GM12801 (cell line): ENCODE measurements around the gene WARS2.

ENCODE experiments used
- TF ChIP-seq, protein P1 (sequence below): IDR thresholded peaks from one replicate; pipeline ENCODE4 v1.5.1; 2011; ENCODE audit warnings: control low read depth; ENCODE audit not compliant: insufficient read length; ENCODE audit errors: extremely low read depth

Gene WARS2

DNA sequence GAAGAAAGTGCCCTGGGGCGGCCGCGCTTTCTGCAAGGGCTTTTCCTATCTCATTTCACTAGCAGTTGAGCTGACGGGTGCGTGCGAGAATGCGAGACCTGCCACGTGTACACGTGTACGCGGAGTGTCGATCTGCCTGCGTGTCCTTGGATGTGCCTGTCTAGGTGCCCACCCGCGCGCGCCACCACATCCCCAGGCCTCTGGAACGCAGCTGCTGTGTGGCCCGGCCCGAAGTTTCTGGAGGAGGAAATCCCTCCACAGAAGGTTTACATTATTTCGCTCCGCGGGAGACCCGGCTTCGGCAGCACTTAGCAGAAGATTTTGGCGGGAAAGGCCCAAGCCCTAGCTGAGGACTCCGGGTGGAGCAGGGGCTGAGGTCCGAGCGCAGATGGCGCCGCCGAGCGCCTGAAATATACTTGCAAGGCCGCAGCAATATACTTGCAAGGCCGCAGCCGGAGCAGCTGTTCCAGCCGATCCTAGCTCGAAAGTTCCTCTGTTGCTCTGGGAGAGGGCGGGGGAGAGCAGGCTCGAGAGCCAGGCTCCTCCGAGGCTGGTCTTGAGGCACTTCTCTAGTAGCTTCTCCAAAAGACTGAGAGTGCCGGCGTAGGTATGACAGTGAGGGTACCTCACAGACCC, 156.2 kb downstream of the WARS2 start:
- TF ChIP-seq, protein P1, sequence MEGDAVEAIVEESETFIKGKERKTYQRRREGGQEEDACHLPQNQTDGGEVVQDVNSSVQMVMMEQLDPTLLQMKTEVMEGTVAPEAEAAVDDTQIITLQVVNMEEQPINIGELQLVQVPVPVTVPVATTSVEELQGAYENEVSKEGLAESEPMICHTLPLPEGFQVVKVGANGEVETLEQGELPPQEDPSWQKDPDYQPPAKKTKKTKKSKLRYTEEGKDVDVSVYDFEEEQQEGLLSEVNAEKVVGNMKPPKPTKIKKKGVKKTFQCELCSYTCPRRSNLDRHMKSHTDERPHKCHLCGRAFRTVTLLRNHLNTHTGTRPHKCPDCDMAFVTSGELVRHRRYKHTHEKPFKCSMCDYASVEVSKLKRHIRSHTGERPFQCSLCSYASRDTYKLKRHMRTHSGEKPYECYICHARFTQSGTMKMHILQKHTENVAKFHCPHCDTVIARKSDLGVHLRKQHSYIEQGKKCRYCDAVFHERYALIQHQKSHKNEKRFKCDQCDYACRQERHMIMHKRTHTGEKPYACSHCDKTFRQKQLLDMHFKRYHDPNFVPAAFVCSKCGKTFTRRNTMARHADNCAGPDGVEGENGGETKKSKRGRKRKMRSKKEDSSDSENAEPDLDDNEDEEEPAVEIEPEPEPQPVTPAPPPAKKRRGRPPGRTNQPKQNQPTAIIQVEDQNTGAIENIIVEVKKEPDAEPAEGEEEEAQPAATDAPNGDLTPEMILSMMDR: no peak

DNA sequence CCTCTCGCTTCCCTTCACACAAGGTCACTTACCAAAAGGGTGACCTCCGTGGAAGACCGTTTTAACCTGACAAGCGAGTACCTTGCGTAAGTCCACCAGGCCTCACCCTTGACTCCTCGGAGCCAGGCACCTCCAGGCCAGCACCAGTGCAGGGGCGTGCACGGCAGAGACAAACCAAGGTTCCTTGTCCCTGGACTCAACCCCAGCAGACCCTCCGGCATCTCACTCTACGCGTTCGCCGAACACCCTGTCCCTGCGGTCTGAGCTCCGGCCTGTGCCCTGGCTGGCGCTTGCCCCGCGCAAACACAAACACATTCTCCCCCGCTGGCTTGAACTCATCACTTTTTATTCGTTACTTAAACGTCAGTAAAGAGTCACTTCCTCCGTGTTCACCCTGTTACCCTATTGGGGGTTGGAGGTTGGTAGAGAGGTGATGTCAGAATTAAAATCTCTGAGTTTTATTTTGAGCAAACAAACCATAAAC, 156.9 kb downstream of the WARS2 start:
- TF ChIP-seq, protein P1: no peak

DNA sequence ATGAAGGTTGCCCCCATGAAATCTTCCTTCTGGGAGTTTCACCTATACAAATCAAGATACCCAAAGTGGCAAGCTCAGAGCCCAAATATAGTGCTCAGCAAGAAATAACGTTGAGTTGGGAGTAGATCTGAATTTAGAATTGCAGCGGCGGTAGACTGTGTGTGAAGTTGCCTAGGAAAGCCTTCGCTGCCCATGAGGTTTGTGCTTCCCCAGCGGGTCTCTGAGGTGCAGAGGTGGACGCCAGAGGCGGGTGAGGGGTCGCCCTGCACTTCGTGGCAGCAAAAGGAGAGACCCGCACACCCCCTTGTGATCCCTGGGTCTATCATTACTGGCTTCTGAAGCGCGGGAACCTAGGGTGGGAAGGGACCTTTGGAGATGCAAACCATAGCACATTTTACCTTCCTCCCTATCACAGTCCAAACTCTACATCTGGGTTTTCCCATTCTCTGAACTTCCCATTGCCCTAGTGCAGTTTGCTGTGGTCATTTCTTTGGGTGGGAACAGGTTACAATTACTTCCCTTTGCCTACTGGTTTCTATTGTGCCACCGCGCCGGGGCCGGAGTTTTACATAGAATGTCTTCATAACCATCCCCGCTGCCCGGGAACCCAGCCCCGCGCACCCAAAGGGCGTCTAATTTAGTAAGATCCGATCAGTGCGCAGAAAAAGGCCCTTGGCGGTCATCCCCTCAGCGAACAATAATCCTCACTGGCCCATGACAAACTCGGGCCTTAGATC, 157.5 kb downstream of the WARS2 start:
- TF ChIP-seq, protein P1: no peak

DNA sequence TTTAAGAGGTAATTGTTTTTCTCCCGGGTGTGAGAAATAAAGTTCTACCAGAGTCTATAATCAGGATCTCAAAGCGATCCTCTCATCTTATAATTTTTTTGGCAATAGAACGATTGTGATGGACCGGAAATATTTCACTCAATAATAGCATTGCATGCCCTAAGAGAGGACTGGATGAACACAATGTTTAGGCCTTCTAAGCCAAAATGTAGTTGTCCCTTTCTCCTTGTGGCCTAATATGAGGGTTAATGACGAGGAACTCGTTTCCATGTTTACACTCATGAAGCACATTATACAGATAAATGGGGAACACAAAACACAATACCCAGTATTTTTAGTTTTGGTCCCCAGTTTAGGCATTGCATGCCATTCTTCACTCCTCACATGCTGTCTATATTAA, 158.2 kb downstream of the WARS2 start:
- TF ChIP-seq, protein P1: no peak

DNA sequence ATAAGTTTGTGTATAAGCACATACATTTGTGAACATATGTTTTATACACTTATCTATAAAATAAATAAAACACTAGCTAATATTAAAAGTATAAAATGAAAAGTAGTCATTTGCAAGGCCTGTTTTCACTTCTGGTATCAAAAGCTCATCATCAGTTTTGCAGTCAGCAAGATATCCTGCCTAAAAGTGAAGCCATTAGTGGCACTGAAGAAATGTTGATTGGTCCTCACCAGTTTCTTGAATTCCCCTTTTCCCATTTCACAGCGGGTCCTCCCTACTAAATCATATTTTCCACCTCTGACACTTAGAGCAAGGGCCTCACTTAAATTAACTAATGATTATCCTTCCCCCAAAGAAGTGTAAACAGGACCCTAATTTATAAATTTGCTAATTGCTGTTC, 159.0 kb downstream of the WARS2 start:
- TF ChIP-seq, protein P1: no peak
